Liver (tissue), 2 donors: ENCODE results near the gene RNF182.

ENCODE experiments used
- RXRA ChIP-seq, 2 donors: IDR thresholded peaks; 2 replicates each; pipeline ENCODE4 v1.6.1; 2017 to 2018; ENCODE audit warnings: antibody characterized with exemption in 2 of 2, mild to moderate bottlenecking in 1 of 2
- YY1 ChIP-seq: IDR thresholded peaks from 2 replicates; pipeline ENCODE4 v1.6.1; 2016; ENCODE audit warnings: antibody characterized with exemption, mild to moderate bottlenecking
- donor health status: healthy.

DNA sequence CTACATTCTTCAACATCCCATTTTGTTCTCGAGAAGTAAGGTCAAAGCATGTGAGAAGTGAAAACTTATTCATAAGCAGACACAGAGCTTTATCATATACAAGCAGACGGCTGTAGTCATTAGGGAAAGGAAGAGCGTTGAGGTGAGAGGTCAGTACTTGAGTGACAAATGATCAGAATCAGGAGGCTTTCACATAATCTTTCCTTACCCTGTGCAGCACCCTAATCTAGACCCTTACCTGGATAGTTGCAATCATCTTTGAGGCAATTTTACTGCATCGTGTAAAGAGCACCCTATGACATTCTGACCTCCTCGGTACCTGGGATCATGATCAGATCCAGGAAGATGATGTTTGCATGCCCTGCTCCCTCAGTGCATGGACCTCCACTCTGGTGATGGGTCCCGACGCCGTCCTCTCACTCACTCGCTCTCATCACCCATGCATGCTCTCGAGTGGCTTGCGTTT is 62.7 kb downstream of the RNF182 start:
- TF ChIP-seq RXRA (IDR thresholded peaks at IDR 0.05) (no peak), YY1 (no peak)
